CD4-positive, alpha-beta T cell treated with Interleukin-6 at 100 ng/mL for 8 hours (primary cell): ENCODE results near the gene TFF1.
"Not testable (repeated sequence)": the region's sequence is repeated elsewhere in the genome, so short reads cannot be mapped to it uniquely, and the experiment has no call there.

ENCODE experiments used
- DNase-seq: peaks from one replicate; pipeline ENCODE4 v3.0.0-alpha.2; 2020; ENCODE audit warnings: mixed read lengths, low spot score

The TFF1 gene

GRCh38 chr21:42366292-42367010 is at the start of gene TFF1:
TFF1 (minus strand) TSS chr21:42366535; CDS start chr21:42366495, 40 bp downstream.
- no peak for DNase-seq

- peak; percentile 87 for DNase-seq
Observed at GRCh38 chr21:42414928-42415769, 48.8 kb upstream of the TFF1 start.

GRCh38 chr21:42414553-42414927 is 48.2 kb upstream of the TFF1 start:
- no peak for DNase-seq

- DNase-seq: no peak
Observed at GRCh38 chr21:42414066-42414465, 47.7 kb upstream of the TFF1 start.

GRCh38 chr21:42413500-42413899 is 47.2 kb upstream of the TFF1 start:
- no peak for DNase-seq

GRCh38 chr21:42413093-42413492 is 46.8 kb upstream of the TFF1 start:
- DNase-seq: no peak

- DNase-seq: no peak
Observed at GRCh38 chr21:42412636-42412933, 46.2 kb upstream of the TFF1 start.

- no peak for DNase-seq
Observed at GRCh38 chr21:42411891-42412635, 45.7 kb upstream of the TFF1 start.

- no peak for DNase-seq
Observed at GRCh38 chr21:42411197-42411869, 45.0 kb upstream of the TFF1 start.

GRCh38 chr21:42409366-42409765 is 43.0 kb upstream of the TFF1 start:
- DNase-seq: no peak

GRCh38 chr21:42408718-42409117 is 42.4 kb upstream of the TFF1 start:
- not testable (repeated sequence) for DNase-seq

GRCh38 chr21:42407476-42407875 is 41.1 kb upstream of the TFF1 start:
- no peak for DNase-seq

- no peak for DNase-seq
Observed at GRCh38 chr21:42406866-42407265, 40.5 kb upstream of the TFF1 start.

GRCh38 chr21:42406201-42406621 is 39.9 kb upstream of the TFF1 start:
- DNase-seq: peak; percentile 61

GRCh38 chr21:42405064-42406013 is 39.0 kb upstream of the TFF1 start:
- DNase-seq: no peak

GRCh38 chr21:42404539-42404938 is 38.2 kb upstream of the TFF1 start:
- no peak for DNase-seq

- peak; percentile 78 for DNase-seq
Observed at GRCh38 chr21:42403611-42404231, 37.4 kb upstream of the TFF1 start, which contains the start of gene UBASH3A. UBASH3A (plus strand) TSS chr21:42403902; CDS start chr21:42403946, 44 bp downstream.

GRCh38 chr21:42401820-42402251 is 35.5 kb upstream of the TFF1 start:
- no peak for DNase-seq

GRCh38 chr21:42401154-42401553 is 34.8 kb upstream of the TFF1 start:
- no peak for DNase-seq

- no peak for DNase-seq
Observed at GRCh38 chr21:42400525-42400924, 34.2 kb upstream of the TFF1 start.
